Upper lobe of right lung (tissue), 1 donor: ENCODE data around the gene GNG8. TPM values are rescaled to one million over a fixed set of nuclear protein-coding genes. Genes with fewer than 3 reads are reported as not detected.

ENCODE experiments used
- ATAC-seq: fragments of 200-7000 bp; cut with Tn5 transposase; one replicate; pipeline ENCODE4 v1.9.1; 2020; ENCODE audit warnings: mild to moderate bottlenecking, moderate library complexity
- DNase-seq: peaks from one replicate; pipeline ENCODE4 v3.0.0-alpha.2; 2020
- H3K27ac ChIP-seq: fragments of 200-600 bp; one replicate; pipeline ENCODE4 v1.8.0; 2022
- H3K27me3 ChIP-seq: fragments of 200-600 bp; one replicate; pipeline ENCODE4 v1.8.0; 2022; ENCODE audit warnings: mild to moderate bottlenecking
- H3K36me3 ChIP-seq: fragments of 200-600 bp; one replicate; pipeline ENCODE4 v1.8.0; 2022
- H3K4me1 ChIP-seq: fragments of 200-600 bp; one replicate; pipeline ENCODE4 v1.8.0; 2022
- H3K4me3 ChIP-seq: fragments of 200-600 bp; one replicate; pipeline ENCODE4 v1.8.0; 2022; ENCODE audit warnings: mild to moderate bottlenecking
- H3K9me3 ChIP-seq: fragments of 200-600 bp; one replicate; pipeline ENCODE4 v1.8.0; 2022
- CTCF ChIP-seq: fragments of 200-600 bp; IDR thresholded peaks from one replicate; pipeline ENCODE4 v1.8.0; 2022; ENCODE audit warnings: antibody characterized with exemption
- intact Hi-C: fragments of 100-400 bp; cut with DNase I; formaldehyde crosslinking; loops from one replicate; pipeline ENCODE4 v1.11.0; 2022
- total RNA-seq: library from RNA; stranded (reverse); fragmentation: NEBNext Ultra II Directional; extraction: Animal tissue kit (Norgen Biotek cat#: 25700); gene quantifications from one replicate; pipeline ENCODE4 v1.2.1, GENCODE V29; 2021
- donor health status: DM: no; HTN: yes; CAD: no; lungs with severe emphysema.

GNG8 gene
- total RNA-seq, 1 donor from 2014 or later = not detected

- no peak for DNase-seq
- Histone ChIP-seq H3K4me1 (peaks cover 14% of the 10 kb centered on the region), H3K4me3 (no peak overlapping the region), H3K9me3 (no peaks in the 10 kb centered on the region), H3K27ac (no peak overlapping the region), H3K27me3 (no peaks in the 10 kb centered on the region), H3K36me3 (no peaks in the 10 kb centered on the region)
- intact Hi-C loops = no loop called here
- ATAC-seq = no peak
- TF ChIP-seq CTCF = no peak
Observed at GRCh38 chr19:46598372-46598917, 37.6 kb downstream of the GNG8 start.

- Histone ChIP-seq H3K27ac (no peak overlapping the region), H3K9me3 (no peaks in the 10 kb centered on the region), H3K4me1 (no peaks in the 10 kb centered on the region), H3K4me3 (no peak overlapping the region), H3K36me3 (no peaks in the 10 kb centered on the region), H3K27me3 (no peaks in the 10 kb centered on the region)
- DNase-seq = no peak
- TF ChIP-seq CTCF = no peak
- intact Hi-C loops = no loop called here
- no peak for ATAC-seq
Observed at GRCh38 chr19:46596008-46596407, 40.0 kb downstream of the GNG8 start.

GRCh38 chr19:46591870-46592269 lies 44.1 kb downstream of the GNG8 start:
- no peaks in the 10 kb centered on the region for H3K9me3 ChIP-seq
- no peak overlapping the region for H3K27ac ChIP-seq
- TF ChIP-seq CTCF = no peak
- no peaks in the 10 kb centered on the region for H3K4me1 ChIP-seq
- ATAC-seq (no peak), DNase-seq (no peak)
- no peaks in the 10 kb centered on the region for H3K36me3 ChIP-seq
- no peaks in the 10 kb centered on the region for H3K27me3 ChIP-seq
- no peak overlapping the region for H3K4me3 ChIP-seq
- intact Hi-C loops = no loop called here

GRCh38 chr19:46591254-46591653 lies 44.7 kb downstream of the GNG8 start:
- DNase-seq = no peak
- intact Hi-C loops = no loop called here
- no peak for TF ChIP-seq CTCF

GRCh38 chr19:46587861-46588260 lies 48.1 kb downstream of the GNG8 start:
- no peak overlapping the region for H3K4me3 ChIP-seq
- no peaks in the 10 kb centered on the region for H3K9me3 ChIP-seq
- intact Hi-C loops = no loop called here
- H3K27ac ChIP-seq = no peak overlapping the region
- no peak for TF ChIP-seq CTCF
- H3K36me3 ChIP-seq = no peaks in the 10 kb centered on the region
- ATAC-seq = no peak
- H3K27me3 ChIP-seq = no peaks in the 10 kb centered on the region
- no peak for DNase-seq
- no peaks in the 10 kb centered on the region for H3K4me1 ChIP-seq

More at GRCh38 chr19:46591254-46591653, 44.7 kb downstream of the GNG8 start:
- no peaks in the 10 kb centered on the region for H3K9me3 ChIP-seq
- no peak overlapping the region for H3K27ac ChIP-seq
- ATAC-seq = no peak
- no peaks in the 10 kb centered on the region for H3K27me3 ChIP-seq
- H3K4me1 ChIP-seq = no peaks in the 10 kb centered on the region
- H3K36me3 ChIP-seq = no peaks in the 10 kb centered on the region
- H3K4me3 ChIP-seq = no peak overlapping the region

- H3K27me3 ChIP-seq = no peaks in the 10 kb centered on the region
- intact Hi-C loops = no loop called here
- DNase-seq (no peak), ATAC-seq (no peak)
- no peak overlapping the region for H3K27ac ChIP-seq
- H3K4me3 ChIP-seq = no peak overlapping the region
- no peaks in the 10 kb centered on the region for H3K9me3 ChIP-seq
- TF ChIP-seq CTCF = no peak
- no peaks in the 10 kb centered on the region for H3K4me1 ChIP-seq
- no peaks in the 10 kb centered on the region for H3K36me3 ChIP-seq
Observed at GRCh38 chr19:46586294-46586693, 49.7 kb downstream of the GNG8 start.
